ENCODE data around the gene GPR156.

Gene GPR156

GRCh38 chr3:120139140-120139539, 145.9 kb downstream of the GPR156 start:
- Histone ChIP-seq H3K9me3 (ENCODE audit: control insufficient read depth, insufficient read depth, low read length) (no peaks in the 10 kb centered on the region), H3K27me3 (ENCODE audit: control insufficient read depth, insufficient read depth, low read length) (no peaks in the 10 kb centered on the region), H3K9ac (ENCODE audit: low read depth, low read length) (no peak overlapping the region), H3K36me3 (ENCODE audit: control insufficient read depth, insufficient read depth, low read length) (no peaks in the 10 kb centered on the region), H3K4me3 (ENCODE audit: low read depth, low read length) (no peak overlapping the region), H3K4me1 (ENCODE audit: control insufficient read depth, insufficient read depth, low read length) (no peaks in the 10 kb centered on the region)

DNA sequence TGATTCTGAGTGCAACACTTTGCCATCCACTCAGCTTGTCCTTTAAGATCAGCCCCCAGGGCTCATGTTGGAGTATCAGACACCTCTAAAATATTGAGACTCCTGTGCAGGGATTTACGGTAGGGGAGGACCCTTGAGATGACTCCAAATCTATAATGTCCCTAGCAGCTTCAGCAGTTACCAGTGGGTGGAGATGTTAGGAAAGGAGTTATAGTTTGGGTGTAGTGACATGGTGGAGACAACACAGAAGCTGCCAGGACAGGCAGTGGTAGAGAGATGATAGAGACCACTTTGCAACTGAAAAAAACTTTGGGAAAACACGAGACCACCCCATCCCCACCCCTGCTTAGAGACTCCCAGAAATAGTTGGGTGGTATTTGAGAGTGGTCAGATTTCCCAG, 147.5 kb downstream of the GPR156 start:
- no peaks in the 10 kb centered on the region for H3K9me3 ChIP-seq (ENCODE audit: control insufficient read depth, insufficient read depth, low read length)
- H3K4me3 ChIP-seq (ENCODE audit: low read depth, low read length): no peak overlapping the region
- H3K27me3 ChIP-seq (ENCODE audit: control insufficient read depth, insufficient read depth, low read length): no peaks in the 10 kb centered on the region
- H3K4me1 ChIP-seq (ENCODE audit: control insufficient read depth, insufficient read depth, low read length): no peaks in the 10 kb centered on the region
- no peaks in the 10 kb centered on the region for H3K36me3 ChIP-seq (ENCODE audit: control insufficient read depth, insufficient read depth, low read length)
- no peak overlapping the region for H3K9ac ChIP-seq (ENCODE audit: low read depth, low read length)

DNA sequence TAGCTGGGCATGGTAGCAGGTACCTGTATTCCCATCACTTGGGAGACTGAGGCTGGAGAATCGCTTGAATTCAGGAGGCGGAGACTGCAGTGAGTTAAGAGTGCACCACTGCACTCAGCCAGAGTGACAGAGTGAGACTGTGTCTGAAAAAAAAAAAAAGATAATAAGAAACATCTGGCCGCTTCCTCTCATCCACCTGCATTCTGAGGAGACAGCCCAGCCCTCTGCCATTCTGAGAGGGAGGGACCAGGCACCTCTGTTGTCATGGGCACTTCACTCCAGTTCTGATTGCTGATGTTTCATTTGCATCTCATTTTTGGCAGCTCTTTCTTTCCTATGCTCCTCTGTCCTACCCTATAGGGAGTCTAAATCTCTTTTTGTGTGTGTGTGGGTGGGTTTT, 154.4 kb downstream of the GPR156 start:
- H3K4me1 ChIP-seq (ENCODE audit: control insufficient read depth, insufficient read depth, low read length): no peaks in the 10 kb centered on the region
- H3K36me3 ChIP-seq (ENCODE audit: control insufficient read depth, insufficient read depth, low read length): no peaks in the 10 kb centered on the region
- no peak overlapping the region for H3K9ac ChIP-seq (ENCODE audit: low read depth, low read length)

GRCh38 chr3:120129718-120130513, 155.1 kb downstream of the GPR156 start:
- Histone ChIP-seq H3K4me1 (ENCODE audit: control insufficient read depth, insufficient read depth, low read length) (no peaks in the 10 kb centered on the region), H3K27me3 (ENCODE audit: control insufficient read depth, insufficient read depth, low read length) (no peaks in the 10 kb centered on the region), H3K36me3 (ENCODE audit: control insufficient read depth, insufficient read depth, low read length) (no peaks in the 10 kb centered on the region), H3K4me3 (ENCODE audit: low read depth, low read length) (no peak overlapping the region), H3K9me3 (ENCODE audit: control insufficient read depth, insufficient read depth, low read length) (no peaks in the 10 kb centered on the region), H3K9ac (ENCODE audit: low read depth, low read length) (no peak overlapping the region)

More for the DNA sequence above, 154.4 kb downstream of the GPR156 start:
- no peaks in the 10 kb centered on the region for H3K27me3 ChIP-seq (ENCODE audit: control insufficient read depth, insufficient read depth, low read length)
- no peak overlapping the region for H3K4me3 ChIP-seq (ENCODE audit: low read depth, low read length)
- no peaks in the 10 kb centered on the region for H3K9me3 ChIP-seq (ENCODE audit: control insufficient read depth, insufficient read depth, low read length)

DNA sequence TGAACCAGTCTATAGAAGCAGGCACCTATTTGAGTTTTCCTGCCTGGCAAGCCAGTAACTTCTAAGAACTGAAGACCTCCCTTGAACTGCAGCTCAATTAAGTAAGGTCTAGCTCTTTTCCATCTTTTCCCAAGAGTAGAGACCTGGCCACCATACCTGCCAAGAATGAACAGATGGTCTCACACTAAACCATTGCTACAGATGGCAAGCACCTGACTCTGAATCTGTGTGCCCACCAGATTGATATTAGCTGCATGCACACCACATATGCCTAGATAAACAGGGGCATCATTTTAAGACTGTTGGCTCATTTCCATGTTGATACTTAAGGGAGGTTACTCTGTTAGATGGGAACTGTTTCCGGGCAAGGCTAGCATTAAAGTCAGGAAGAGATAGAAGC, 156.0 kb downstream of the GPR156 start:
- Histone ChIP-seq H3K4me3 (ENCODE audit: low read depth, low read length) (no peak overlapping the region), H3K27me3 (ENCODE audit: control insufficient read depth, insufficient read depth, low read length) (no peaks in the 10 kb centered on the region), H3K4me1 (ENCODE audit: control insufficient read depth, insufficient read depth, low read length) (no peaks in the 10 kb centered on the region), H3K36me3 (ENCODE audit: control insufficient read depth, insufficient read depth, low read length) (no peaks in the 10 kb centered on the region), H3K9ac (ENCODE audit: low read depth, low read length) (no peak overlapping the region), H3K9me3 (ENCODE audit: control insufficient read depth, insufficient read depth, low read length) (no peaks in the 10 kb centered on the region)

DNA sequence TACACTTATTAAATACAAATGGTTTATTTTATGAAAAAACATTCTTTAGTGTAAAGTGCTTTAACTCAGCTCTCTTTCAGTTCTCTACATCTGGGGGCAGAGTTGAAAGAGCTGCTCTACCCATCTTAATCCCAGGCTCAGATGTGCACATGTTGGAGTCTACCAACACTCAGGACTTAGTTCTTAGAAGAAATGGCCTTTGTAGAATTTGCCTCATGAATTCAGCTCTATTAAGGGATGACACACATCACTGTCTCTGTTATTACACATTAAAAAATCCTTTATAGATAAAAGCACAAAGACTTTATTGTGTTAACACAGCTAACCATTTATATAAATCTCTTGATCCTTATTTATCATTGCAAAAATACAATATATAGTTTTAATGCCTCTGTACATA, 159.0 kb downstream of the GPR156 start:
- Histone ChIP-seq H3K4me3 (ENCODE audit: low read depth, low read length) (no peak overlapping the region), H3K9me3 (ENCODE audit: control insufficient read depth, insufficient read depth, low read length) (no peaks in the 10 kb centered on the region), H3K4me1 (ENCODE audit: control insufficient read depth, insufficient read depth, low read length) (no peaks in the 10 kb centered on the region), H3K27me3 (ENCODE audit: control insufficient read depth, insufficient read depth, low read length) (no peaks in the 10 kb centered on the region), H3K9ac (ENCODE audit: low read depth, low read length) (no peak overlapping the region), H3K36me3 (ENCODE audit: control insufficient read depth, insufficient read depth, low read length) (no peaks in the 10 kb centered on the region)

DNA sequence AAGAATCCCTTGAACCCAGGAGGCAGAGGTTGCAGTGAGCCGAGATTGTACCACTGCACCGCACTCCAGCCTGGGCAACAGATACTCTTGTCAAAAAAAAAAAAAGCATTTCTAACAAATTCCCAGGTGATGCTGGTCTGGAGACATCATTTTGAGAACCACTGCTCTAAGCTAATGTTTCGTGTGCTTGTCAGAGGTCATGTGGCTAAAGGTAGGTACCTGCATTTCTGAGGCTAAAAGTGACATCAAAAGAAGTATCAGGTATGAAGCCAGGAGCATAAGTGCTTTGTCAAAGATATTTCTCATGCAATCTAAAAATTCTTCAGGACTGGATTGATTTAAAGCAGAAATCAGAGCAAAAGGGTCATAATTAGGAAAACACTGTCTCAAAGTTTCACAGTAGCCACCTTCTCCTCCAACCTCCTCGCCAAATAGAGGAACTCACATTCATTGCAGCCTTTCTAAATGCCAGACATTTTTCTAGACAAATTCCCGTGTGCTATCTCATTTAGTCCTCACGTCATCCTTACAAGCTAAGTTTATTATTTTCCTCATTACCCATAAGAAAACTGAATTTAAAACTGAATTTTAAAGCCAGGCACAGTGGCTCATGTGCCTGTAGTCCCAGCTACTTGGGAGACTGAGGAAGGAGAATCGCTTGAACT, 165.0 kb downstream of the GPR156 start:
- Histone ChIP-seq H3K4me3 (ENCODE audit: low read depth, low read length) (no peak overlapping the region), H3K9me3 (ENCODE audit: control insufficient read depth, insufficient read depth, low read length) (no peaks in the 10 kb centered on the region), H3K36me3 (ENCODE audit: control insufficient read depth, insufficient read depth, low read length) (no peaks in the 10 kb centered on the region), H3K27me3 (ENCODE audit: control insufficient read depth, insufficient read depth, low read length) (no peaks in the 10 kb centered on the region), H3K4me1 (ENCODE audit: control insufficient read depth, insufficient read depth, low read length) (no peaks in the 10 kb centered on the region), H3K9ac (ENCODE audit: low read depth, low read length) (no peak overlapping the region)

Data from iPS-15b (cell line).